Smooth muscle cell of the brain vasculature (primary cell): ENCODE measurements around the gene RPS6KB1.
"Not testable (repeated sequence)": the region's sequence is repeated elsewhere in the genome, so short reads cannot be mapped to it uniquely, and the experiment has no call there.

ENCODE experiments used
- DNase-seq: peaks from one replicate; pipeline ENCODE4 v3.0.0-alpha.2; 2012; ENCODE audit warnings: low read depth, low spot score

RPS6KB1 gene

DNA sequence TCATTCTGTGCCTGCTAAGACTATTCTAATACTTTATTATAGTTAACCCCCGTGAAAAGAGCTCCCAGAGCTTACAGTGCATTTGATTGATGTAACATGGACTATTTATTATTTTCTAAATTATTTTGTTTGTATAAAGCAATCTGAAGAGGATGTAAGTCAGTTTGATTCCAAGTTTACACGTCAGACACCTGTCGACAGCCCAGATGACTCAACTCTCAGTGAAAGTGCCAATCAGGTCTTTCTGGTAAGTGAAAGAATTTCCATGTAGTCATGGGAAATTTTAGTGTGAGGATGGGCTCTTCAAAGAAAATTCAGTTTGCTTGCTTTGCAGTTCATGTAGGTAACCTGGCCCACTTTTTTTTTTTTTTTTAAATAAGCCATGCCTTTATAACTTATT is 47.8 kb downstream of the RPS6KB1 start:
- DNase-seq = not testable (repeated sequence)

- DNase-seq = no peak
Measured at GRCh38 chr17:59941131-59941530, 48.2 kb downstream of the RPS6KB1 start.

DNA sequence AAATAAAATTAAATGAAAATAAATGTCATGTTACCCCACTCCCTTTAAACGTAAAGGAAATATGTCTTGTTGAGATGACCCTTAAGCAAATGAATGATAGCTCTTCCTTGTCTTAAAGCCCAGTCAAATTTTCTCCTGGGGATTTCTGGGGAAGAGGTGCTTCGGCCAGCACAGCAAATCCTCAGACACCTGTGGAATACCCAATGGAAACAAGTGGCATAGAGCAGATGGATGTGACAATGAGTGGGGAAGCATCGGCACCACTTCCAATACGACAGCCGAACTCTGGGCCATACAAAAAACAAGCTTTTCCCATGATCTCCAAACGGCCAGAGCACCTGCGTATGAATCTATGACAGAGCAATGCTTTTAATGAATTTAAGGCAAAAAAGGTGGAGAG is 53.5 kb downstream of the RPS6KB1 start:
- DNase-seq = not testable (repeated sequence)

DNA sequence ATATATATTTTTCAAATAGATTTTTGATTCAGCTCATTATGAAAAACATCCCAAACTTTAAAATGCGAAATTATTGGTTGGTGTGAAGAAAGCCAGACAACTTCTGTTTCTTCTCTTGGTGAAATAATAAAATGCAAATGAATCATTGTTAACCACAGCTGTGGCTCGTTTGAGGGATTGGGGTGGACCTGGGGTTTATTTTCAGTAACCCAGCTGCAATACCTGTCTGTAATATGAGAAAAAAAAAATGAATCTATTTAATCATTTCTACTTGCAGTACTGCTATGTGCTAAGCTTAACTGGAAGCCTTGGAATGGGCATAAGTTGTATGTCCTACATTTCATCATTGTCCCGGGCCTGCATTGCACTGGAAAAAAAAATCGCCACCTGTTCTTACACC is 54.4 kb downstream of the RPS6KB1 start:
- not testable (repeated sequence) for DNase-seq

GRCh38 chr17:59950049-59950448 is 57.1 kb downstream of the RPS6KB1 start:
- DNase-seq = no peak

DNA sequence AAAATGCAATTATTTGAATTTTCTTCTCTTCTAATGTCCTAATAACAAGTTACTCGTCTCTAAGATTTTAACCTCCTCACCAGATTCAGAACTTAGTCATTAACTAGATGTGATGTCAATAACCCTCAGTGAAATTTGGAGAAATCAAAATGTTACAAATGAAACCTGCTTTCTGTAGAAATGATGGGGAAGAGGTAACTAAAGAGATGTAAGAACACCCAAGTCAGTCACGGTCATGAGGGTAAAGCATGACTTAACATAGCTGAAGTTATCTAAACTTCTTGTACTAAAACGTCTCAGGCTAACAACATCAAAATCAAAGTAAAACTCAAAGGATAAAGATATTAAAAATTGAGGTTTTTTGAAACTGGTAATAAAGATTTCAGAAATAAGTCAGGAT is 61.9 kb downstream of the RPS6KB1 start:
- no peak for DNase-seq

DNA sequence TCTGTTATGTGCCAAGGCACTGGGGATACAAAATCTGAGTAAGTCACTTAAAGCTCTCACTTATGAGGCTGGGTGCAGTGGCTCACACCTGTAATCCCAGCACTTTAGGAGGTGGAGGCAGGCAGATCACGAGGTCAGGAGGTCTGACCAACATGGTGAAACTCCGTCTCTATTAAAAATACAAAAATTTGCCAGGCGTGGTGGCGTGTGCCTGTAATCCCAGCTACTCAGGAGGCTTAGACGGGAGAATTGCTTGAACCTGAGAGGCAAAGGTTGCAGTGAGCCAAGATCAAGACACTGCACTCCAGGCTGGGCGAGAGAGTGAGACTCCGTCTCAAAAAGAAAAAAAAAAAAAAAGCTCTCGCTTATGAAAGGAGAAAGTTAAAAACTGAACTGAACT is 66.7 kb downstream of the RPS6KB1 start:
- not testable (repeated sequence) for DNase-seq

- DNase-seq = no peak
Measured at GRCh38 chr17:59962739-59963318, 69.9 kb downstream of the RPS6KB1 start.

GRCh38 chr17:59963738-59964481 is 71.0 kb downstream of the RPS6KB1 start:
- peak; percentile 12 for DNase-seq

DNA sequence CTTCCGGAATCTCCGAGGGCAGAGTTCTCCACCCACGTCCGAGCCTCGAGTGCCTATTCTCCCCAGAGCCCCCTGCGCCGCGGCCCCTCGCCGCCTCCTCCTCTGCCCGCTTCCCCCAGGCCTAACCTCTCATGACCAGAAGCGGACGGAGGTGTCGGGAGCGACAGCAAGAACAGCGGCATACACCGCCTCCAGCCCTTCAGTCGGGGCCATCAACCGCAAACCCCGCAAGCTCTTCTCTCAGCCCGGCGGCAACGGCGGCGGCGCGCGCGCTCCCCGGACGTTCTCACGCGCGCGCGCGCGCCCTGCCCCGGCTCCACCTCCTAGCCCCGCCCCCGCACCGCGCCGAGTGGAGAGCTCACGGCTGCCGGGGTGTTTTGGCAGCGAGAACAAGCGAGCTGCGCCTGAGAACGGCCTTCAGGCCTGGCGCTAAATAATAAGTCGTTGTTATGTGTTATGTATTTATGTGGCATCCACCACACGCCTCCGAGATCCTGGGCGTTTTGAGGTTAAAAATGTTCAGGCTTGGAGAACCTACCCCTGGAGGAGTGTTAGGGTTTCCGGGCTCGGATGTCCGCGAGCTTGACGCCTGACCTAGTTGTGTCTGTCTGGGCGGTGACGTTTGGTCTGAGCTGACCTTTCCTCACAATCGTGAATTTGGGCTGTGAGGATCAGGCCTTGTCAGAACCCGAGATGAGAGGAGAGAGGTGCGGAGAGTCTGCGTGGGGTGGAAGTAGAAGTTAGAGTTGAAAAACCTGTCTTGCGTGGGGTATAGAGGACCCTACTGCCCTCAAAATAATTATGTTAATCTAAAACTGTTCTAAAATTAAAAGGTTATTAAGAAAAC is 71.8 kb downstream of the RPS6KB1 start, which contains the start of gene RNFT1:
TSS of gene RNFT1 (minus strand) at position 259 of the 847 bp plus-strand sequence. CDS start at position 182, 77 bp downstream.
- peak; percentile 54 for DNase-seq

DNA sequence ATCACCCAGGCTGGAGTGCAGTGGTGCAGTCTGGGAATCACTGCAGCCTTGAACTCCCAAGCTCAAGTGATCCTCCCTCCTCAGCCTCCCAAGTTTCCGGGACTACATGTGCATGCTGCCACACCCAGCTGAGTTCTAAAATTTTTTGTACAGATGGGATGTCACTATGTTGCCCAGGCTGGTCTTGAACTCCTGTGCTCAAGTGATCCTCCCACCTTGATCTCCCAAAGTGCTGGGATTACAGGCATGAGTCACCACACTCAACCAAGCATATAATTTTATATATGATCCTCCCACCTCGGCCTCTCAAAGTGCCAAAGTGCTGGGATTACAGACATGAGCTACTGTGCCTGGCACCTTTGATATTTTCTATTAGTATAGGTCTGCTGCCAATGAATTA is 78.8 kb downstream of the RPS6KB1 start:
- not testable (repeated sequence) for DNase-seq

- DNase-seq = no peak
Measured at GRCh38 chr17:59972778-59973177, 79.9 kb downstream of the RPS6KB1 start.

GRCh38 chr17:59973483-59973882 is 80.6 kb downstream of the RPS6KB1 start:
- not testable (repeated sequence) for DNase-seq

GRCh38 chr17:59975166-59975565 is 82.2 kb downstream of the RPS6KB1 start:
- DNase-seq = not testable (repeated sequence)

DNA sequence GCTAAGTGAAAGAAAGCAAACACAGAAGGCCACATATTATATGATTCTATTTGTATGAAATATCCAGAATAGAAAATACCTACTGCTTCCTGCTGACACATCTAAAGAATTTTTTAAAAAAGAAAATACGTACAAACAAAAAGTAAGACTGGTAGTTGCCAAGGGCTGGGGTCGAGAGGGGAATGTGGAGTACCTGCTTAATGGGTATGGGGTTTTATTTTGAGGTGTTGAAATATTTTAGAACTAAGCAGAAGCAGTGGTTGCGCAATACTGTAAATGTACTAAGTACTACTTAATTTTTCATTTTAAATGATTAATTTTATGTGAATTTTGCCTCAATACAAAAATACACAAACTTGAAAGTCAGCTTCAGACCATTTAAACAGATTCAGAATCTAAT is 103.7 kb downstream of the RPS6KB1 start:
- not testable (repeated sequence) for DNase-seq
